ENCODE data around the gene EXOSC10. TPM values are rescaled to one million over a fixed set of nuclear protein-coding genes. Genes with fewer than 3 reads are reported as not detected.

EXOSC10 gene
- total RNA-seq, 2 donors from 2014 or later, result 78.5 to 78.9 TPM

DNA sequence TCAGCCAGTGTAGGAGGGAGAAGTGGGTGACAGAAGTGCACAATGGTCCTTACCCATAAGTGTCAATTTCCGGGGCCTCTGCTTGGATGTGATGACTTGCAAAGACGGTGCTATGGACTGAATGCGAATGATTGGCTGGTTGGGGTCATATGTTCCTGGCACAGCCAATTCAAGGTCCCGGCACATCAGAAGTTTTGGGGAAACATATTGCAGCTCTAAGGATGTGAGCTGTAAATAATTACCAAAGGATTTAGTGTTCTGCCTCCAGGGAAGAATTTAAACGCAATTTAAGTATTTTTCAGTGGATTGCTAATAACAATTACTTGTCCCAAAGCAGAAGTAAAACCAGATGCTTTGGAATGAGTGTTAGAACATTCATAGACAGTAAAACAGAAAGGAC lies 26.9 kb upstream of the EXOSC10 start:
- no peaks in the 10 kb centered on the region for H3K4me1 ChIP-seq (ENCODE audit: control insufficient read depth in 1 of 2, low read depth in 2 of 2)
- H3K27me3 ChIP-seq (replicated peaks; ENCODE audit: insufficient read depth), result no peaks in the 10 kb centered on the region
- ATAC-seq (ENCODE audit: insufficient number of reproducible peaks, low FRiP score, low read depth), result no peak
- H3K4me3 ChIP-seq, result no peak overlapping the region
- no peaks in the 10 kb centered on the region for H3K9me3 ChIP-seq
- DNase-seq (ENCODE audit: low spot score), result no peak
- peaks cover 78% of the 10 kb centered on the region for H3K36me3 ChIP-seq
- TF ChIP-seq, protein P1, sequence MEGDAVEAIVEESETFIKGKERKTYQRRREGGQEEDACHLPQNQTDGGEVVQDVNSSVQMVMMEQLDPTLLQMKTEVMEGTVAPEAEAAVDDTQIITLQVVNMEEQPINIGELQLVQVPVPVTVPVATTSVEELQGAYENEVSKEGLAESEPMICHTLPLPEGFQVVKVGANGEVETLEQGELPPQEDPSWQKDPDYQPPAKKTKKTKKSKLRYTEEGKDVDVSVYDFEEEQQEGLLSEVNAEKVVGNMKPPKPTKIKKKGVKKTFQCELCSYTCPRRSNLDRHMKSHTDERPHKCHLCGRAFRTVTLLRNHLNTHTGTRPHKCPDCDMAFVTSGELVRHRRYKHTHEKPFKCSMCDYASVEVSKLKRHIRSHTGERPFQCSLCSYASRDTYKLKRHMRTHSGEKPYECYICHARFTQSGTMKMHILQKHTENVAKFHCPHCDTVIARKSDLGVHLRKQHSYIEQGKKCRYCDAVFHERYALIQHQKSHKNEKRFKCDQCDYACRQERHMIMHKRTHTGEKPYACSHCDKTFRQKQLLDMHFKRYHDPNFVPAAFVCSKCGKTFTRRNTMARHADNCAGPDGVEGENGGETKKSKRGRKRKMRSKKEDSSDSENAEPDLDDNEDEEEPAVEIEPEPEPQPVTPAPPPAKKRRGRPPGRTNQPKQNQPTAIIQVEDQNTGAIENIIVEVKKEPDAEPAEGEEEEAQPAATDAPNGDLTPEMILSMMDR (IDR thresholded peaks at IDR 0.05), result no peak
- no peak overlapping the region for H3K27ac ChIP-seq

DNA sequence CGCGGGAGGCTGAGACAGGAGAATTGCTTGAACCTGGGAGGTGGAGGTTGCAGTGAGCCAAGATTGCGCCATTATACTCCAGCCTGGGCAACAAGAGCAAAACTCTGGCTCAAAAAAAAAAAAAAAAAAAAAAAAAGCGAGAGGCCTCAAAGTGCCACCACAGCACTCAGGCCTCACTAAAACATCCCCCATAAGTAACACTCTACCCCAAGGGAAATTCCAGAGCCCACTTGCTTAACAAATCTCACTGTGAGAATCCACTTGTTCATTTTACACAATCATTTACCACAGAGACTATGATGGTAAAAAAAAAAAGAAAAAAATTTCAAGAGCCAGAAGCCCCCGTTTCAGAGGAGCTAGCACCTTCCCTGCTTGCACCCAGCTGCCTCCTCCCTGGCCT lies 26.3 kb upstream of the EXOSC10 start:
- Histone ChIP-seq H3K27ac (no peak overlapping the region), H3K27me3 (replicated peaks; ENCODE audit: insufficient read depth) (no peaks in the 10 kb centered on the region), H3K9me3 (no peaks in the 10 kb centered on the region), H3K4me1 (ENCODE audit: control insufficient read depth in 1 of 2, low read depth in 2 of 2) (no peaks in the 10 kb centered on the region), H3K4me3 (no peak overlapping the region), H3K36me3 (peaks cover 80% of the 10 kb centered on the region)
- TF ChIP-seq, protein P1 (IDR thresholded peaks at IDR 0.05), result no peak
- DNase-seq (ENCODE audit: low spot score) (no peak), ATAC-seq (ENCODE audit: insufficient number of reproducible peaks, low FRiP score, low read depth) (no peak)

DNA sequence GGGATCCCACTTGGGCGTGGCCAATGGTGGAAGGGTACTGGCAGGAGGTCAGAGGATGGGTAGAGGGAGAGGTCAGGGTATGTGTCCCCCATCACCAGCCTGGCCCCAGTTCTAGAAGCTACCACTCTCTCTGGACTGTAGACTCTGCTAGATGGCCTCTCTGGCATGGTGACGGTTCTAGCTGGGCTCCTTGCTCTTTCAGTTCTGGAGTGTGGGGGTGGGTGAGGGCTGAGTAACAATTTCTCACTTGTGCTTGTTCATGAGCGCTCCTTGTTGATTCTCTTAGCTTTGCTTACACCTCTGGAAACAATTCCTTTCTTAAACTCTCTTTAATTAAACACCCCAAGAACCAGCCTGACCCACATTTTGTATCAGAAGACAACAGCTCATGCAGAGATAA lies 25.3 kb upstream of the EXOSC10 start:
- DNase-seq (ENCODE audit: low spot score) (no peak), ATAC-seq (ENCODE audit: insufficient number of reproducible peaks, low FRiP score, low read depth) (no peak)
- TF ChIP-seq, protein P1 (IDR thresholded peaks at IDR 0.05), result no peak
- Histone ChIP-seq H3K36me3 (peaks cover 70% of the 10 kb centered on the region), H3K27me3 (replicated peaks; ENCODE audit: insufficient read depth) (no peaks in the 10 kb centered on the region), H3K27ac (peak overlapping the region in 1 of 2 donors; percentile 9), H3K9me3 (no peaks in the 10 kb centered on the region), H3K4me3 (no peak overlapping the region), H3K4me1 (ENCODE audit: control insufficient read depth in 1 of 2, low read depth in 2 of 2) (no peaks in the 10 kb centered on the region)

DNA sequence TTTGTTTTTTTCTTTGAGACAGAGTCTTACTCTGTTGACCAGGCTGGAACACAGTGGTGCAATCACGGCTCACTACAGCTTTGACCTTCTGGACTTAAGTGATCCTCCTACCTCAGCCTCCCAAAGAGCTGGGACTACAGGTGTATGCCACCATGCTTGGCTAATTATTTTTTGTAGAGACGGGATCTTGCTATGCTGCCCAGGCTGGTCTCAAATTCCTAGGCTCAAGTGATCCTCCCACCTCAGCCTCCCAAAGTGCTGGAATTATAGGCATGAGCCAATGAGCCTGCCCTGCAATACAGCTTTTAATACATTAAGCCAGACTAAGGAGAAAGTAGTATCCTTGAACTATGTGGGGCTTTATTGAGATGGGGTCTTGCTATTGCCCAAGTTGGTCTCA lies 16.6 kb upstream of the EXOSC10 start:
- Histone ChIP-seq H3K4me3 (no peak overlapping the region), H3K4me1 (ENCODE audit: control insufficient read depth in 1 of 2, low read depth in 2 of 2) (no peaks in the 10 kb centered on the region), H3K27me3 (replicated peaks; ENCODE audit: insufficient read depth) (no peaks in the 10 kb centered on the region), H3K36me3 (peaks cover 37% of the 10 kb centered on the region), H3K27ac (no peak overlapping the region), H3K9me3 (no peaks in the 10 kb centered on the region)
- ATAC-seq (ENCODE audit: insufficient number of reproducible peaks, low FRiP score, low read depth), result no peak
- TF ChIP-seq, protein P1 (IDR thresholded peaks at IDR 0.05), result no peak
- DNase-seq (ENCODE audit: low spot score), result no peak

DNA sequence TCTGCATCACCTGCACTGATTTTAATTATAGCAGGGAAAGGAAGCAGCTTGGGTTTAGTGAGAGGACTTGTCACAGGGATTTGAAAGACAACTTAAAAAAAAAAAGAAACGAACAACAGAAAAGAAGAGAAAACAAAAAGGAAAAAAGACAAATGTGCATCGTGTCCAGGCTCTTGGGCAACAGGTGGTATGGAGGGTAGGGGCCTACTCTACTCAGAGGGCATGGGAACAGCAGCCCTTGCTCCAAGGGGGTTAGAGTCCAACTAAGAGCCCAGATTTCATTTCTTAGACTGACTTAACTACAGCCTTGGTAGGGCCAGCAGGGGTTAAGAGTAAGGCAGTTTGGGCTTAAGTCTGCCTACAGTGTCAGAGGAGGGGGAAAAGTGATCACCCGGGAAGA lies 15.3 kb upstream of the EXOSC10 start:
- Histone ChIP-seq H3K27me3 (replicated peaks; ENCODE audit: insufficient read depth) (no peaks in the 10 kb centered on the region), H3K9me3 (no peaks in the 10 kb centered on the region), H3K27ac (no peak overlapping the region), H3K4me3 (no peak overlapping the region), H3K4me1 (ENCODE audit: control insufficient read depth in 1 of 2, low read depth in 2 of 2) (no peaks in the 10 kb centered on the region), H3K36me3 (peaks cover 33% of the 10 kb centered on the region)
- DNase-seq (ENCODE audit: low spot score) (no peak), ATAC-seq (ENCODE audit: insufficient number of reproducible peaks, low FRiP score, low read depth) (no peak)
- TF ChIP-seq, protein P1 (IDR thresholded peaks at IDR 0.05), result no peak
